ENCODE measurements around the gene SLC35G1.

DNA sequence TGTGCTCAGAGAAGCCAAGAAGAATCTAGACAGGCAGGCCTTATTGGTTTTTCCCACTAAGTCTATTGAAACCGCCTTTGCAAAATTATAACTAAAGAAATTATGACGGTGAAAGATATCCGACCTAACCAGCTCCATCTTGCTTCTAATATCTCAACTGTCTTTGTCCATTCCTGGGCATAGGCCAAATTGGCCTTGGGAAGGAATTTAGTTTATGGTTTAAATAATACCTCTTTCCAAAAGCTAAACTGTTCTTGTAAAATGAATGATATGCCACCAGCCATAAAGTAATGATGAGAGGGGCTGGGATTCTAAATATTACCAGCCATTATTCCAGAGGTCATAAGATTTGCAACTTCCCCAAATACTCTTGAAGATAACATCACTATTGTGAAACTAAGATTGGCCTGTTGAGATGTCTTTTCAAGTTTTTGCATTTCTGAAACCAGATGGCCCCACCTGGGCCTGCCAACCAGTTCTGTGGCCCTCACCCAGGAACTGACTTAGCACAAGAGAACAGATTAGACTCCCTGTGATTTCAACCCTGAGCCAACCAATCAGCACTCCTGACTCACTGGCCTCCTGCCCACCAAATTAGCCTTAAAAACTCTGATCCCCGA is 41.2 kb upstream of the SLC35G1 start:
- TF ChIP-seq, protein P1, sequence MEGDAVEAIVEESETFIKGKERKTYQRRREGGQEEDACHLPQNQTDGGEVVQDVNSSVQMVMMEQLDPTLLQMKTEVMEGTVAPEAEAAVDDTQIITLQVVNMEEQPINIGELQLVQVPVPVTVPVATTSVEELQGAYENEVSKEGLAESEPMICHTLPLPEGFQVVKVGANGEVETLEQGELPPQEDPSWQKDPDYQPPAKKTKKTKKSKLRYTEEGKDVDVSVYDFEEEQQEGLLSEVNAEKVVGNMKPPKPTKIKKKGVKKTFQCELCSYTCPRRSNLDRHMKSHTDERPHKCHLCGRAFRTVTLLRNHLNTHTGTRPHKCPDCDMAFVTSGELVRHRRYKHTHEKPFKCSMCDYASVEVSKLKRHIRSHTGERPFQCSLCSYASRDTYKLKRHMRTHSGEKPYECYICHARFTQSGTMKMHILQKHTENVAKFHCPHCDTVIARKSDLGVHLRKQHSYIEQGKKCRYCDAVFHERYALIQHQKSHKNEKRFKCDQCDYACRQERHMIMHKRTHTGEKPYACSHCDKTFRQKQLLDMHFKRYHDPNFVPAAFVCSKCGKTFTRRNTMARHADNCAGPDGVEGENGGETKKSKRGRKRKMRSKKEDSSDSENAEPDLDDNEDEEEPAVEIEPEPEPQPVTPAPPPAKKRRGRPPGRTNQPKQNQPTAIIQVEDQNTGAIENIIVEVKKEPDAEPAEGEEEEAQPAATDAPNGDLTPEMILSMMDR (conservative IDR thresholded peaks at IDR 0.05) = no peak
- no peak for TF ChIP-seq EZH2 (IDR thresholded peaks at IDR 0.05; ENCODE audit: low read depth)
